HEK293T (cell line): ENCODE data around the gene STX18.

Experiments
- CTCF ChIA-PET: fragments of 350-600 bp; formaldehyde crosslinking; extraction: SDS; loops from one replicate; lab custom pipeline; 2021; ENCODE audit warnings: antibody characterized with exemption, inconsistent platforms; lab: Yijun Ruan, JAX
- POLR2A ChIA-PET: fragments of 350-600 bp; formaldehyde crosslinking; extraction: SDS; loops from one replicate; lab custom pipeline; 2020; ENCODE audit warnings: antibody characterized with exemption, inconsistent platforms; lab: Yijun Ruan, JAX
- DNase-seq: peaks from one replicate; pipeline ENCODE4 v3.0.0; 2012; ENCODE audit warnings: mixed read lengths; ENCODE audit errors: extremely low spot score
- ARNT ChIP-seq: fragments of 450-650 bp; IDR thresholded peaks from 2 replicates; pipeline ENCODE4 v1.6.1; 2017; ENCODE audit warnings: mild to moderate bottlenecking
- BHLHE40 ChIP-seq: fragments of 450-650 bp; IDR thresholded peaks from 2 replicates; pipeline ENCODE4 v1.6.1; 2016; ENCODE audit warnings: mild to moderate bottlenecking, moderate library complexity, borderline replicate concordance
- CTBP1 ChIP-seq: fragments of 450-650 bp; IDR thresholded peaks from 2 replicates; pipeline ENCODE4 v1.6.1; 2016; ENCODE audit warnings: borderline replicate concordance
- ELF4 ChIP-seq: fragments of 450-650 bp; IDR thresholded peaks from 2 replicates; pipeline ENCODE4 v1.6.1; 2017; ENCODE audit warnings: antibody characterized with exemption
- FOXA1 ChIP-seq: fragments of 450-650 bp; IDR thresholded peaks from 2 replicates; pipeline ENCODE4 v1.6.1; 2016; ENCODE audit warnings: mild to moderate bottlenecking
- FOXK2 ChIP-seq: fragments of 450-650 bp; IDR thresholded peaks from 2 replicates; pipeline ENCODE4 v1.6.1; 2016; ENCODE audit warnings: mild to moderate bottlenecking
- FOXM1 ChIP-seq: fragments of 450-650 bp; IDR thresholded peaks from 2 replicates; pipeline ENCODE4 v1.6.1; 2017; ENCODE audit warnings: mild to moderate bottlenecking, borderline replicate concordance
- HDGF ChIP-seq: fragments of 450-650 bp; IDR thresholded peaks from 2 replicates; pipeline ENCODE4 v1.6.1; 2017; ENCODE audit warnings: antibody characterized with exemption, borderline replicate concordance
- L3MBTL2 ChIP-seq: fragments of 450-650 bp; conservative IDR thresholded peaks from 2 replicates; pipeline ENCODE4 v1.6.1; 2016; ENCODE audit warnings: mild to moderate bottlenecking
- LEF1 ChIP-seq: fragments of 450-650 bp; IDR thresholded peaks from 2 replicates; pipeline ENCODE4 v1.6.1; 2017; ENCODE audit warnings: mild to moderate bottlenecking, borderline replicate concordance
- NFRKB ChIP-seq: fragments of 450-650 bp; IDR thresholded peaks from 2 replicates; pipeline ENCODE4 v1.6.1; 2016; ENCODE audit warnings: mild to moderate bottlenecking, moderate library complexity
- SP1 ChIP-seq: fragments of 450-650 bp; IDR thresholded peaks from 2 replicates; pipeline ENCODE4 v1.6.1; 2017
- SUZ12 ChIP-seq: fragments of 450-650 bp; IDR thresholded peaks from 2 replicates; pipeline ENCODE4 v1.6.1; 2016; ENCODE audit warnings: mild to moderate bottlenecking
- TARDBP ChIP-seq: fragments of 450-650 bp; IDR thresholded peaks from 2 replicates; pipeline ENCODE4 v1.6.1; 2016
- ZNF384 ChIP-seq: fragments of 450-650 bp; IDR thresholded peaks from 2 replicates; pipeline ENCODE4 v1.6.1; 2016
- TF ChIP-seq, protein P1 (sequence below): fragments of 450-650 bp; IDR thresholded peaks from 2 replicates; pipeline ENCODE4 v1.6.1; 2016

STX18 gene

DNA sequence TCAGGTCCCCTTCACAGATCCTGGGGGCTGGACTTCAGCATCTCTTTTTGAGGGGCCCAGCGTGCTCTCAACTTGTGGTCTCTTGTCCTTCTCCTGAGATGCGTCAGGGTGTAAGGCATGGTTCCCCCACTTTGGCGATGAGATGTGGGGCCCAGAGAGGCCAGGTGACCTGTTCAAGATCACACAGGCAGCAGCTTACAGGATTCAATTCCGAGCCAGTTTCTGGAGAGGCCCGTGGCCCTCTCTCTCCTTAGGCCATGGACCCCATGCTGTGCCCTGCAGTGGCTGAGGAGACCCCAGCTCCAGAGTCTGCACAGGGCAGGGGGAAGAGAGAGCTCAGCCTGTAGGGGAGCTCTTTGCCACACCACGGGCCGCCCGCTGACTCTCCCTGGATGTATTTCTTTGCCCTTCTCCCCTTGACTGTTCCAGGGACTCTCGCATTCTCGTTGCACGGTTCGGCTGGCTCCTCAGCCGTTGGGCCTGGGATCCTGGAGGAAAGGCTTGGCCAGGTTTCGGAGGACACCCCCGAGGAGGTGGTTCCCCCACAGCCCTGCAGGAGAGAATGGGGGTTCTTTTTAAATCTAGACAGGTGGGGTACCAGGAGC is 136.4 kb downstream of the STX18 start:
- TF ChIP-seq HDGF, result no peak
- TF ChIP-seq ZNF384, result no peak
- no peak for TF ChIP-seq ELF4
- no peak for TF ChIP-seq BHLHE40
- ChIA-PET CTCF (no interaction called here), POLR2A (no interaction called here)
- no peak for DNase-seq

DNA sequence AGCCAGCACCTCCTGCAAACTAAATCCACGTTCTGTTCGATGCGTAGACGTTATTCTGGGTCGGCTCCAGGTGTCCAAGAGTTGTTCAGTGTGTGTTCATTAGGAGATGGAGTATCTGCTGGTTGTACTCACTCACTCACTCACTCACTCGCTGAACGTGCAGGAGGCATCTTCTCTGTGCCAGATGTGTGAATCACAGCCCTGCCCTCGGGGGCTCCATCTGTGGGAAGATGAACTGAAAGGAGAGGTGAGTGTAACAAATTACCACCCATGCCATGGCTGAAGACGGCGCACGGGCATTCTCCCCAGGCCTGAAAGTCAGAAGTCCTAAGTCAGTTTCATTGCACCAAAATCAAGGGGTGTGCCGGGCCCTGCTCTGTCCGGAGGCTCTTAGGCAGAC is 138.9 kb downstream of the STX18 start:
- ChIA-PET CTCF (no interaction called here), POLR2A (no interaction called here)
- DNase-seq, result no peak
- no peak for TF ChIP-seq FOXA1
- no peak for TF ChIP-seq NFRKB
- TF ChIP-seq ELF4, result no peak
- TF ChIP-seq TARDBP, result no peak
- TF ChIP-seq L3MBTL2, result no peak
- TF ChIP-seq ARNT, result no peak
- no peak for TF ChIP-seq FOXK2
- TF ChIP-seq SUZ12, result no peak
- TF ChIP-seq LEF1, result no peak
- TF ChIP-seq CTBP1, result no peak
- no peak for TF ChIP-seq SP1

DNA sequence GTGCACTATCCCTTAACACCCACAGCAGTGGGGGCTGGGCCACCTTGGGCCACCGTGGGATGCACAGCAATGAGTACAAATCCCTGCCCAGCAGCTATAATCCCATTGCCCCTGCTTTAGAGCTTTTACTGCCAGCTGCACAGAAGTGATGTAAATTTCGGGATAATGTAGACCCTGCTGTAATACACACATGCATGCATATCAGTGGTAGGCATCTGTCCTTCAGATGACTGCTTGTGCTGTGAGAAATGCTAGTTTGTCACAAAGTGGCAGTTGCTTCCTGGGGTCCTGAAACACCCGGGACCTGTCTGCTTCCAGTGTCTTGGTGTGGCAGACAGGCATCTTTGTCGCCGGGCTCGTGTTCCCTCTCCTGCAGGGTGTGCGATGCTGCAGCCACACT is 140.8 kb downstream of the STX18 start:
- TF ChIP-seq BHLHE40, result no peak
- TF ChIP-seq, protein P1, sequence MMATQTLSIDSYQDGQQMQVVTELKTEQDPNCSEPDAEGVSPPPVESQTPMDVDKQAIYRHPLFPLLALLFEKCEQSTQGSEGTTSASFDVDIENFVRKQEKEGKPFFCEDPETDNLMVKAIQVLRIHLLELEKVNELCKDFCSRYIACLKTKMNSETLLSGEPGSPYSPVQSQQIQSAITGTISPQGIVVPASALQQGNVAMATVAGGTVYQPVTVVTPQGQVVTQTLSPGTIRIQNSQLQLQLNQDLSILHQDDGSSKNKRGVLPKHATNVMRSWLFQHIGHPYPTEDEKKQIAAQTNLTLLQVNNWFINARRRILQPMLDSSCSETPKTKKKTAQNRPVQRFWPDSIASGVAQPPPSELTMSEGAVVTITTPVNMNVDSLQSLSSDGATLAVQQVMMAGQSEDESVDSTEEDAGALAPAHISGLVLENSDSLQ, result no peak
- TF ChIP-seq TARDBP, result no peak
- TF ChIP-seq FOXA1, result no peak
- no peak for TF ChIP-seq LEF1
- TF ChIP-seq FOXK2, result no peak
- TF ChIP-seq SP1, result no peak
- no peak for TF ChIP-seq L3MBTL2
- TF ChIP-seq FOXM1, result no peak
- TF ChIP-seq CTBP1, result no peak
- TF ChIP-seq ARNT, result no peak
- TF ChIP-seq NFRKB, result no peak
- TF ChIP-seq HDGF, result no peak
- TF ChIP-seq ZNF384, result no peak
- TF ChIP-seq ELF4, result no peak
- TF ChIP-seq SUZ12, result no peak
- ChIA-PET POLR2A (no interaction called here), CTCF (no interaction called here)
- no peak for DNase-seq

DNA sequence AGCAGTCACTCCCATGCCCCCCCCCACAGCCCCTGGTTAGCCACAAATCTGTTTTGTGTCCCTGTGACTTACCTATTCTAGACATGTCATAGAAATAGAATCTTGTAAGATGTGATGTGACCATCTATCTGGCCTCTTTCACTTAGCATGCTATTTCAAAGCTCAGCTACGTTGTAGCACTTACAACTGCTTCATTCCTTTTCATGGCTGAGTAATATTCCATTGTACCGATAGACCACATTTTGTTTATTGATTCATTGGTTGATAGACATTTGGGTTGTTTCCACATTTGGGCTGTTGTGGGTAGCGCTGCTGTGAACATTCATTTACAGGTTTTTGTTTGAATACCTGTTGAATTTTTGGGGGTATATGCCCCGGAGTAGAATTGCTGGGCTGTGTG is 143.4 kb downstream of the STX18 start:
- TF ChIP-seq SP1 (no peak), CTBP1 (no peak), BHLHE40 (no peak), NFRKB (no peak), ZNF384 (no peak), L3MBTL2 (no peak), TARDBP (no peak)
- CTCF ChIA-PET, result no interaction called here

DNA sequence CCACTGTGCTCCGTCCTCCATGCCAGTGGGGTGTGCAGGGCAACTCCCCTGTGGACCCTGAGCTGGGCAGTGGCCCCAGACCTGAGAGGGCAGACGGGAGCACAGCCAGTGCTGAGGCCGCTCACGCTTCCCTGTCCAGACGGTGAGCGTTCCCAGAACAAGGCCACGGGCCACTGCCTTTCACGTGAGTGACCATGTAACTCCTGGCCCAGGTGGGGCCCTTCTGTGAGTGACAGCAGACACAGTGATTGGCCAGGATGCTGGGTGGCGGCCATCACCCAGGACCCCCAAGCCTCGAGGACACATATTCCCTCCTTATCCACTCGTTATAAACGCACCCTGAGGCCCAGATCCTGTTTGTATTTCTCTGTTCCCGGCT is 144.4 kb downstream of the STX18 start:
- ChIA-PET POLR2A (no interaction called here), CTCF (no interaction called here)
- TF ChIP-seq SP1, result no peak
- TF ChIP-seq, protein P1, result no peak
- no peak for TF ChIP-seq FOXA1
- no peak for TF ChIP-seq SUZ12
- TF ChIP-seq BHLHE40, result no peak
- no peak for TF ChIP-seq ARNT
- no peak for TF ChIP-seq FOXM1
- no peak for TF ChIP-seq NFRKB
- TF ChIP-seq CTBP1, result no peak
- no peak for TF ChIP-seq HDGF
- TF ChIP-seq L3MBTL2, result no peak
- TF ChIP-seq ELF4, result no peak
- no peak for TF ChIP-seq LEF1
- no peak for TF ChIP-seq FOXK2
- no peak for TF ChIP-seq ZNF384
- no peak for TF ChIP-seq TARDBP
- no peak for DNase-seq

More for the DNA sequence above, 143.4 kb downstream of the STX18 start:
- POLR2A ChIA-PET, result no interaction called here
- DNase-seq, result no peak

DNA sequence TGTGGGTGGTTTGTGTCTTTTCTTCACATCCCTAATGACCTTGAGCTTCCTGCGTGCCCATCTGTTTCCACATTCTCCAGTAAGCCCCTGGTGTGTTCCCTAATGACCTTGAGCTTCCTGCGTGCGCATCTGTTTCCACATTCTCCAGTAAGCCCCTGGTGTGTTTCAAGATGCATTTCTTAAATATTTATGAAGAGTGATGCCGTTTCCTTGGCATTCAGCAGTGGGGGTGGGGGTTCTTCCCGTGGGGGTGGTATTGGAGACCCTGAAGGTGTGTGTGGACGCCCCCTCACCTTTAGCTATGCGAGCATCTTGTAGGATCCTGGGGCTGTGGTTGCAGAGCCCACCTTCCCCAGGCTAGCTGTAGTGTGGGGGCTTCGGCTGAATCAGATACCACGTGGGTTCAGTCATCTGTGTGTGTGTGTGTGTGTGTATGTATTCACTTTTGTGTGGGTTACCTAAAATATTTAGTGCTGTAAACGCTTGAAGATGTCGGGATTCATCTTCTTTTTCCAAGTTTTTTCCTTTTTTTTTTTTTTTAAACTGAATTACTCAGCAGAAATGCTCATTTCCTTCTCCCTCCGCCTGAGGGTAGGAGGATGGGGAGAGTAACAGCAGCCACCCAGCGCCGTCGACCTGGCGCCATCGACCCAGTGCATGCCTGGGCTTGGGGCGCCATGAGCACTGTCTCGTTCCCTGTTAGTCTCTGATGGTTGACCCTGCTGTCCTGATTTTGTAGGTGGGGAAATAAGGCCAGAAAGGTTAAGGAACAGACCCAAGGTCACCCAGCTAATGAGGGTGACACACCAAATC is 145.0 kb downstream of the STX18 start:
- no peak for DNase-seq
- no peak for TF ChIP-seq BHLHE40
- TF ChIP-seq ELF4, result no peak
- TF ChIP-seq FOXM1, result no peak
- TF ChIP-seq FOXK2, result no peak
- no peak for TF ChIP-seq CTBP1
- TF ChIP-seq NFRKB, result no peak
- no peak for TF ChIP-seq ARNT
- no peak for TF ChIP-seq HDGF
- no peak for TF ChIP-seq SUZ12
- TF ChIP-seq, protein P1, result no peak
- TF ChIP-seq FOXA1, result no peak
- no peak for TF ChIP-seq SP1
- no peak for TF ChIP-seq TARDBP
- no peak for TF ChIP-seq L3MBTL2
- no peak for TF ChIP-seq LEF1
- TF ChIP-seq ZNF384, result no peak
- ChIA-PET POLR2A (no interaction called here), CTCF (interaction anchor here (0.6 kb wide), 1 partner anchor 94 kb away, joined by 3 read pairs; no protein-coding TSS in a partner anchor)
